GM12892 (cell line): ENCODE data around the gene CFAP61.

ENCODE experiments used
- POLR2A ChIP-seq: IDR thresholded peaks from 2 replicates; pipeline ENCODE4 v1.6.1; 2011; ENCODE audit warnings: low read depth, low read length, control low read depth
- POLR2AphosphoS5 ChIP-seq: IDR thresholded peaks from 2 replicates; pipeline ENCODE4 v1.6.1; 2011; ENCODE audit warnings: low read depth, low read length, control low read depth
- TAF1 ChIP-seq: IDR thresholded peaks from 2 replicates; pipeline ENCODE4 v1.6.1; 2011; ENCODE audit warnings: low read depth, mild to moderate bottlenecking, control low read depth, low read length, borderline replicate concordance

- TF ChIP-seq POLR2A (no peak), TAF1 (no peak), POLR2AphosphoS5 (no peak)
Measured at GRCh38 chr20:20063941-20064702, 11.8 kb downstream of the CFAP61 start.
